Posterior vena cava (tissue), 2 donors: ENCODE measurements around the gene PRPF8. TPM values are rescaled to one million over a fixed set of nuclear protein-coding genes. Genes with fewer than 3 reads are reported as not detected.

Source experiments
- DNase-seq: peaks from one replicate; pipeline ENCODE4 v3.0.0-alpha.2; 2020; ENCODE audit warnings: low spot score
- intact Hi-C, 2 donors: fragments of 100-400 bp; cut with DNase I; formaldehyde crosslinking; loops; one replicate each; pipeline versions ENCODE4 v1.14.1 to v1.14.2; 2022 to 2023
- total RNA-seq, 2 donors: library from RNA; stranded (reverse); fragmentation: NEBNext Ultra II Directional; extraction: Animal tissue kit (Norgen Biotek cat#: 25700); gene quantifications; one replicate each; pipeline ENCODE4 v1.2.1, GENCODE V29; 2021
- donor health status: DM: yes; HTN: yes; CAD: no.
- donor health status: DM: yes; HTN: yes; CAD: no.

PRPF8 gene
- total RNA-seq, 2 donors from 2014 or later: 173 to 190 TPM

DNA sequence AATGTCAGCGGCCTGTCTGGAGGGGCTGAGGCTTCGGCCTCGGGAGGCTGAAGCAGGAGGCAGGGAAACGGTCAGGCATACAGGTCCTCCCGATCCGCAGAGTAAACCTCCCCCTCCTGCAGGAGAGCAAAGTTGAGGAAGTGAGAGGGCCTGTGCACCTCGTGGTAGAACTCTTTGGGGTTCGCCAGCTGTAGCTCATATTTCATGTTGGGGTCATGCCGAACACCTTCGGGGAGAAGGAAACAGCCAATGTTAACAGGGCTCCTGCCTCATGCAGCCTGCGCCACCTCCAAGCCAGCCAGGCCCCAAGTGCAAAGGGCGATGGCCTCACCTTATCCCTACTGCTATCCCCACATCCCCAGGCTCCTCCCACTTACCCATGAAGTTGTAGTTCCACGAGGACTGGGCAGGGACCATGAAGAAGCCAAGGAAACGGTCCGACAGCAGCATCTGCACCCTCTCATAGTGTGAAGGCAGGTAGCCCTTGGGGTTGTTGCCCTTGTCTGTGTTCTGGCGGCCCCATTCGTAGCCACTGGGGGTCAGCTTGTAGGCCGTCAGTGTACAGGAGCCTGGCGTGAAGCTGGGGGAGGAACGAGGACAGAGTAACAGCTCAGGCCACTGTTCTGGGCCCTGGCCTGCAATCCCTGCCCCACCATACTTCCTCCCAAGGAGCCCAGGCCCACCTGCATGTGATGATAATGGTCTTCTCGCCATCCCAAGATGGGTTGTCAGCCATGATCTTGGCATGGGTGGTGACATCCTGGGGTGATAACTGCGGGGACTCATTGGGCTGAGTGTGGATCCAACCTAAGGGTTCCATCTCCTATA is 33.7 kb downstream of the PRPF8 start:
- DNase-seq: no peak
- intact Hi-C loops: loop anchor here in 1 of 2 donors (5.0 to 10.0 kb wide), 2 partner anchors 61 to 1054 kb away; partner anchors contain the start of gene TLCD2

GRCh38 chr17:1649844-1650501 is 34.7 kb downstream of the PRPF8 start, which contains the start of gene RILP:
TSS of gene RILP (minus strand) at chr17:1649866. CDS start at chr17:1649804, 62 bp downstream.
- DNase-seq: peak; percentile 90
- intact Hi-C loops: loop anchor here (5.0 to 10.0 kb wide), 3 partner anchors 62 to 1055 kb away; partner anchors contain the start of gene TLCD2 (in 1 of the 2)

- DNase-seq: peak; percentile 98
Measured at GRCh38 chr17:1648963-1649843, 35.5 kb downstream of the PRPF8 start.

DNA sequence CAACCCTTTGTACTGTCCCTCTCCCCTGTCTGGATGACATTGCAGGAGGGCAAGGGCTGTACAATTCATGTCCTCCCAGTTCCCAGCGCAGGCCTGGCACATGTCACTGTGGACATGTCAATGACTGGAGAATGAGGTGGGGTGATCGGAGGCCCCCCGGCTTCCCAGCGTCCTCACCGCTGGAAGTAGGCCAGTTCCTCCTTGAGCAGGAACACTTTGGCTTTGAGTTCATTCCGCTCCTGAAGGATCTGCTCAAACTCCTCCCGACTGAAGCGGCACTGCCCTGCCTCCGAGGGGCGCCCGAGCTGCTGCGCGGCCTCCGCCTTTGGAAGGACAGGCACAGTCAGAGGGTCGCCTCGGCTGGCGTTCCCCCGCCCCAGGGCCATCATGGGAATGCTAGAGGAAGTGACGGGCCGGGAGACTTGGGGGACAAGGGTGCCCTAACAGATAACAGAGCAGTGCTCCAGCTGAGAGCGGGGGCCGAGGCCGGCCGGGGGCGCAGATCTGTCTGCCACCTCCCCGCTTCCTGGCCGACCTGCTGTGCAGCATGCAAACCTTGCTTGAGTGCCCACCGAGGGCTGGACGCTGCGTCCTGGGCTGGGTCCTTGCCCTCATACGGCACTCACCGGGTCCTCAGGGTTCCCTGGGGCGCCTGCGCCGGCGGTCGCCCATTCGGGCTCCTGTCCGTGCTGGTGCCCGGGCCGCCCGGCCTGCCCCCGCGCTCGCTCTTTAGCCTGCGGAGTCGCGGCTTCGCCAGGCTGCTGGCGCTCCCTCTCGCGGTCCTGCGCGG is 36.3 kb downstream of the PRPF8 start:
- intact Hi-C loops: loop anchor here (5.0 kb wide), 1 partner anchor 71 kb away; no protein-coding TSS in a partner anchor
- no peak for DNase-seq

More at GRCh38 chr17:1648963-1649843, 35.5 kb downstream of the PRPF8 start:
- intact Hi-C loops: loop anchor here (5.0 kb wide), 1 partner anchor 72 kb away; no protein-coding TSS in a partner anchor

- intact Hi-C loops: loop anchor here (5.0 kb wide), 1 partner anchor 70 kb away; no protein-coding TSS in a partner anchor
- no peak for DNase-seq
Measured at GRCh38 chr17:1647802-1648171, 36.9 kb downstream of the PRPF8 start.

DNA sequence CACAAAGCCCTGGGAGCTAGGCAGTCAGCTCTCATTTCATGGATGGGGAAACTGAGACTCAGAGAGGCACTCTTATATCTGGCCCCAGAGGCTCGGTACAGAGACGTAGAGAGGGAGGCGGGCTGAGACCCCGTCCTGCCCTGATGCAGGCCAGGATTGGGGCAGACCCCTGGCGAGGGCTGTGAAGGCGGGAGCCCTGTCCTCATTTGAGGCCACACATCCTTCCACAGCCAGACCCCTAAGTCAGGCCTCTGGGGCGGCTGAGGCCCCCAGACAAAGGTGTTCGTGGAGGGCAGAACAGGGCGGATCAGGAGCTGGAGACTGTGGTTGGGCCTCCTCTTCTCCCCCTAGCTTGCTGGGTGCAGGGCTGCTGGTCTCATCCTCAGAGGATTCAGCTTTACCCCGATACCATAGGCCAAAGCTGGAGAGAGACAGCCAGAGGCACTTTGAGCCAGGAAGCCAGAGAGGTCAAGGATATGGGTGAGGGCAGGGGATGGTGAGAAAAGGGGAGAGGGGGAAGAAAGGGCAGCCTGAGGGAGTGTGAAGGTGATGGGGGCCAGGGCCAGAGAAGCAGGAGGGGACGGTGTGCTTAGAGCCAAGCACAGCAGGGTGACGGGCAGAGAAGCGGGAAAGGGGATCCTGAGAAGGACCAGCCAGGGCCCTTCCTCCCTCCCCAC is 38.3 kb downstream of the PRPF8 start:
- no peak for DNase-seq
- intact Hi-C loops: loop anchor here (5.0 kb wide), 1 partner anchor 69 kb away; no protein-coding TSS in a partner anchor

GRCh38 chr17:1645207-1646171 is 39.2 kb downstream of the PRPF8 start, which contains the start of gene SCARF1:
TSS of gene SCARF1 (minus strand) at chr17:1645732. CDS start at chr17:1645697, 35 bp downstream.
- intact Hi-C loops: loop anchor here (5.0 kb wide), 1 partner anchor 68 kb away; no protein-coding TSS in a partner anchor
- peak; percentile 85 for DNase-seq

GRCh38 chr17:1644493-1645206 is 40.0 kb downstream of the PRPF8 start:
- intact Hi-C loops: loop anchor here (5.0 kb wide), 1 partner anchor 67 kb away; no protein-coding TSS in a partner anchor

GRCh38 chr17:1643999-1644492 is 40.6 kb downstream of the PRPF8 start:
- intact Hi-C loops: no loop called here
- no peak for DNase-seq

More at GRCh38 chr17:1644493-1645206, 40.0 kb downstream of the PRPF8 start:
- DNase-seq: no peak

- intact Hi-C loops: no loop called here
- DNase-seq: no peak
Measured at GRCh38 chr17:1643293-1643998, 41.2 kb downstream of the PRPF8 start.

DNA sequence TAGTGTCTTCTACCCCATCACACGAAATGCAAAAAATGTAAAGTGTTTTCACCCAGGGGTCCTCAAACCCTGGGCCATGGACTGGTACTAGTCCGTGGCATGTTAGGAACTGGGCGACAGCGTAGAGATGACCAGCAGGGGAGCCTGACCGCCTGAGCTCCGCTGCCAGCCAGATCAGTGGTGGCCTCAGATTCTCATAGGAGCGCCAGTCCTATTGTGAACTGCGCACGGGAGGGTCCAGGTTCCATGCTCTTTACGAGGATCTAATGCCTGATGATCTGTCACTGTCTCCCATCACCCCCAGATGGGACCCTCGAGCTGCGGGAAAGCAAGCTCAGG is 43.6 kb downstream of the PRPF8 start:
- intact Hi-C loops: no loop called here
- DNase-seq: no peak

DNA sequence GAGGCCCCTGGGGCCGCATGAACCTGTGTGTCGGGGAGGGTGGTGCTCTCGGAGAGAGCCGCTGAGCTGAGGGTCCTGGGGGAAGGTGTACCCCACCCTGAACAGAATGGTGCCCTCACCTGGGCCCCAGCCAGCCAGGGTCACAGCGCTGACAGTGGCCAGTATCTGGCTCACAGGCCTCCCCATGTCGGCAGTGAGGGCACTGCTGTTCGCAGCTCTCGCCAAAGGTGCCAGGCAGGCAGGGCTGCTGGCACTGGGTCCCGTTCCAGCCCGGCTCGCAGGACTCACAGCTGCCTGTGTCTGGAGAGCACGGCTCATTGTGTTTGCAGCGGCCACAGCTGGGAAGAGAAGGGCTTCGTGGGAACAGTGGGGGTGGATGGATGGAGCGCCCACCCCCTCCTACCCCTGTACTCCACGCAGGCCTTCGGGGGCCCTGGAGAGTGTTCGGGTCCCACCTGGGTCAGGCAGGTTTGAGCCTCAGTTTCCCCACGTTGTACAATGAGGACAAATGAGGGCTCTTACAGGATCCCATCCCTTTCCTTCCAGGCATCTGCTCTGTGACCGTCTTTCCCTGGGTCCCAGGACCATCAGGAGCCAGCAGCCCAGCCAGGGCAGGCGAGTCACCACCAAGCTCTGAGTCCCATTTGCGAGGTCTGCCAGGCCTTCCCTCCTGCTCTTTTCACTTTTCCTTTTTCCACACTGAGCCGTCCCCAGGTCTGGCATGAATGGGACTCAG is 44.2 kb downstream of the PRPF8 start:
- intact Hi-C loops: no loop called here
- no peak for DNase-seq

DNA sequence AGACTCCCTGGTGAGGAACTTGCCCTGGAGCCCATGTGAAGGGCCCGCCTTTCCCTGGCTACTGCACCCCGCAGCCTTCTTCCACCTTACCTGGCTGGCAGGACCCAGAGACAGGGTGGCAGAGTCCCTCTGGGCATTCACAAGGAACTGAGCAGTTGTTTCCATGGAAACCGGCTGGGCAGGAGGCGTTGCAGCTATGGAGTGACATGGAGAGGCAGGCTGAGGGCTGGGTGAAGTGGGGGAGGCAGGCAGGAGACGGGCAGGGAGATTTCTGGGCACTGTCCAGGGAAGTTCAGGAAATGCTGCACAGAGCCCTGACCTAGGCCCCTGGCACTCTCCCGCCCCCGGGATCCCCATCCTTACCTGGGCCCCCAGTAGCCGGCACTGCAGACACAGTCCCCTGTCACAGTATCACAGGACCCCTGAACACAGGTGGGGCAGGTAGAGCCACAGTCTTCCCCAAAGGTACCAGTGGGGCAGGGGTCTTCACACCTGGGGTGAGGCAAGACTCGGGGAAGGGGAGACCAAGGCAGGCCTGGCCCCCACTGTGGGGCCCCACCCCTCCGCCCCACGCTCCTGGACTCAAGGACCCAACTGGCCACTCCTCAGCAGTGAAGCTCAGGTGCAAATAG is 45.0 kb downstream of the PRPF8 start:
- no peak for DNase-seq
- intact Hi-C loops: no loop called here
